Measurements from ENCODE around the gene SRPK2. TPM values are rescaled to one million over a fixed set of nuclear protein-coding genes. Genes with fewer than 3 reads are reported as not detected.
"Not testable (repeated sequence)": the region's sequence is repeated elsewhere in the genome, so short reads cannot be mapped to it uniquely, and the experiment has no call there.

Gene SRPK2
- polyA plus RNA-seq, 5 donors = 40.3 to 60.8 (median 58.0) TPM

- DNase-seq = no peak
These were observed 192.8 kb downstream of the SRPK2 start for GRCh38 chr7:105195891-105196290.

- not testable (repeated sequence) for DNase-seq
These were observed 193.8 kb downstream of the SRPK2 start for GRCh38 chr7:105194959-105195358.

GRCh38 chr7:105191331-105191730, 197.4 kb downstream of the SRPK2 start:
- DNase-seq = no peak

GRCh38 chr7:105189859-105190492, 198.7 kb downstream of the SRPK2 start:
- no peak for DNase-seq

GRCh38 chr7:105188201-105188600, 200.5 kb downstream of the SRPK2 start:
- DNase-seq = no peak

- no peak for DNase-seq
These were observed 201.2 kb downstream of the SRPK2 start for GRCh38 chr7:105187302-105188169.

GRCh38 chr7:105185290-105186010, 203.3 kb downstream of the SRPK2 start:
- DNase-seq = no peak

- no peak for DNase-seq
These were observed 208.7 kb downstream of the SRPK2 start for GRCh38 chr7:105180002-105180401.

- DNase-seq = no peak
These were observed 209.7 kb downstream of the SRPK2 start for GRCh38 chr7:105178928-105179541.

GRCh38 chr7:105178177-105178576, 210.5 kb downstream of the SRPK2 start:
- no peak for DNase-seq

GRCh38 chr7:105177026-105177425, 211.7 kb downstream of the SRPK2 start:
- no peak for DNase-seq

GRCh38 chr7:105173586-105173985, 215.1 kb downstream of the SRPK2 start:
- no peak for DNase-seq

- DNase-seq = no peak
These were observed 224.0 kb downstream of the SRPK2 start for GRCh38 chr7:105164751-105165150.

GRCh38 chr7:105163718-105164117, 225.0 kb downstream of the SRPK2 start:
- DNase-seq = no peak

- no peak for DNase-seq
These were observed 227.4 kb downstream of the SRPK2 start for GRCh38 chr7:105161366-105161765.

GRCh38 chr7:105157278-105157677, 231.4 kb downstream of the SRPK2 start:
- no peak for DNase-seq

- DNase-seq = no peak
These were observed 232.0 kb downstream of the SRPK2 start for GRCh38 chr7:105156731-105157130.

- no peak for DNase-seq
These were observed 234.6 kb downstream of the SRPK2 start for GRCh38 chr7:105154084-105154483.

- no peak for DNase-seq
These were observed 235.2 kb downstream of the SRPK2 start for GRCh38 chr7:105153531-105153930.

- no peak for DNase-seq
These were observed 237.6 kb downstream of the SRPK2 start for GRCh38 chr7:105151152-105151551.

- DNase-seq = no peak
These were observed 238.9 kb downstream of the SRPK2 start for GRCh38 chr7:105149827-105150226.

- DNase-seq = peak; percentile 16 to 40
These were observed 247.7 kb downstream of the SRPK2 start for GRCh38 chr7:105141068-105141467.
